LoVo (cell line): ENCODE results near the gene OR14A2.
"Not testable (repeated sequence)": the region's sequence is repeated elsewhere in the genome, so short reads cannot be mapped to it uniquely, and the experiment has no call there.

Experiments used
- DNase-seq: peaks from one replicate; pipeline ENCODE4 v3.0.0-alpha.2; 2016; ENCODE audit warnings: low spot score

The OR14A2 gene

DNA sequence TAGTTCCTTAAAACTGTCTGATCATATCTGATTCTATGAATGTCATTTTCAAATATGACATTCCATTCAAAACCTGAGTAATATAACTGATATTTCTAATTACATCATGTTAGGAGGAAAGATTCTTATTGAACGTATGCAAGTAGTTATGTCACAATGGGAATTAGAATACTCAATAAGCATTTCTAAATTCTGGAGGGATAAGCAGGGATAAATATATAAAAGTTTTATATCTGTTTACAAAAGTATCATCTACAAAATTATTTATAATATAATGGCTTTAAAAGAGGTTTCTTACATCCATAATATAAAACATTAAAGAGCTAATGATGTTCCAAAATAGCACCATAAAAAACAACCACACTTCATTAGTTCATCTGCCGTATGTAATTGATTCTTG is at the start of gene OR14A2:
TSS of gene OR14A2 (minus strand) at position 101 of the 400 bp plus-strand sequence.
- DNase-seq, result no peak

DNA sequence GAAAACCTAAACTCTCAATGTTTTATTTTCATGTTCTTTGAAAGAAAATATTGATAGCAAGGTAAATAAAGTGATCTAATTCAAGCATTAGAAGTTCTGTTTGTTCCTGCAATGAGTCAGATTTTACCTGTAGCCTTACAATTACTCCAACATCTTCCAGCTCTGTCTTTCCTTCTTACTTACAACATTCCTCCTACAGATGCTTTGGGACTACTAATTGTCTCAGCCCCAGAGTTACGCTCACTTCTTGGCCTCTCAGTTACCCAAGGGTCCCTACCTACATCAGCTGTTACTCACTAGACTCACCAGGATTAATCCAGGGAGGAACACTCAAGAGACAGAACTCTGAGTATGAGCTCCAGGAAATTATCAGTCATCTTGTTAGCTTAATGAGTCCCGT is 49.6 kb upstream of the OR14A2 start:
- DNase-seq, result no peak

DNA sequence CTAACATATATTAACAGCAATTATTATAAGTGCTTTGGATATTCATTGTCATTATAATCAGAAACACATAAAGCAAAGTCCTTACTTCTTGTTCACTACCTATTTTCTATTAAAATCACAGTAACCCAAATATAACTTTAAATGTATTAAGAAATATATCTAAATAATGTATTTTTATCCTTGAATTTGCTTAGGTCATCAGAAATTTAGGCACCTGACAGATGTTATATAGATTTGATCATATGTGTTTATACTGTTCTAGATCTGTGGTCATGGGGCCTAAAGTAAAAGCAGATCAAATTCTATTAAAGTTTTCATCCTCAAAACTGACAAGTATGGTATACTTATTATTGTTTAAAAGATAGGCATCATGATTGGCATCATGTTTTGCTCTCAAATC is 21.7 kb upstream of the OR14A2 start:
- no peak for DNase-seq

DNA sequence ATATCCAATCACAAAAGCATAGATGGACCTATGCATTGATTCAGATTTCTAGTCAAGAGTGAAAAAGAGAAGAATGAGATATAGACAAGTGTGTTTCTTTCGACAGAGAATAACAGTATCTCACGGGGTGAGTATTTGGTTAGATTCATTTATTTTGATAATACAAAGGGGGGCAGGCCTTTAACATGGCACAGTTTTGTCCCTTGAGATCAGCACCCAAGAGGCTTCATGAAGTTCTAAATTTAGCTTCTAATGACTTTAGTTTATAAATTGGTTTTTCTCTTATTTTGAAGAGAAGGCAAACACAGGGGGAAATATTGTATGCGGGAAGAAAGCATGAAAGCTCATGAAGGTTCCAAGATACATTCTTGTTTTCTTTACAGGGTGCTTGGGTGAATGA is 12.5 kb upstream of the OR14A2 start, which contains the start of gene OR1C1:
TSS of gene OR1C1 (minus strand) at position 101 of the 400 bp plus-strand sequence. CDS start 2,150 bp downstream, outside the sequence.
- DNase-seq, result no peak

DNA sequence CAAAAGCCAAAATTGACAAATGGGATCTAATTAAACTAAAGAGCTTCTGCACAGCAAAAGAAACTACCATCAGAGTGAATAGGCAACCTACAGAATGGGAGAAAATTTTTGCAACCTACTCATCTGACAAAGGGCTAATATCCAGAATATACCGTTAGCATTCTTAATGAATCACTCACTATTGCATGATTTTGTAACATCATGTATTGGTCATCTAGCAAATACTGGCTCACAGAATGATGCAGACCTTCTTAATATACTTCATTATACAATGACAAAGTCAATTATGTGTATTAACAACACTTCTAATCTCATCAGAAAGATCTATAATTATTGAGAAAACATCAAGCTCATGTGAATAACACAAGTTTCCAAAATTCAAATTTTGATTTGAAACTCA is 6.4 kb upstream of the OR14A2 start:
- not testable (repeated sequence) for DNase-seq

DNA sequence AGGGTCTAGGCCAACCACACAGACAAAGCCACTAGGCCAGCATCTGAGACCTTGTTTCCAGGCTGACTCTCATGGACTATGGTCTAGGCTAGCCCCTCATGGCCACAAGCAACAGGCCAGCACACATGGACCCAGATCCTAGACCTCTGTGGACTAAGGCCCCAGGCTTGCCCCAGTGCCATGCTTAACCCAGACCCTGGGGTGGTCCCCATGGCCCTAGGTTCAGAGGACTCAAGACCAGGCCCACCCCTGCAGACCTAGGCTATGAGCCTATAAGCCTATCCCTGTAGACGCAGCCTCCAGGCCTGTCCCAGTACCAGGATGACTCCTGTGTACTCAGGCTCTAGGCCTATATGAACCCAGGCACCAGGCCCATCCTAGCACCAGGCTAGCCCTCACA is 1.9 kb upstream of the OR14A2 start:
- no peak for DNase-seq

DNA sequence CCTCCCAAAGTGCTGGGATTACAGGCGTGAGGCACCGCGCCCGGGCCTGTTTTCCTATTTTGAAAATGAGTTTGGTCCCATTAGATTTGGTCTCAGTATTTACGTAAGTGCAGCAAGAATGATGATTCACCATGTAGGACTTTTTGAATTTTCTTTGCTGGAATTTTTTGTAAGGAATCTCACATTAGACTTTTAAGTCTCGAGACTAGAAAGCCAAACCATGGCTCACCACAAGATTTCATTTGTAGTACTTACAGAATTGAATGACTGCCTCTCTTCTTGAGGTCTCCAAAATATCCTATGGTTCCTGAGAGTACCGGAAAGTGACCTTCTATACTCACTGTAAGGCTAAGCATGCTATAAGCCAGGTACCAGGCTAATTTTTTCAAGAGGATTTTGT is 325 bp downstream of the OR14A2 start:
- DNase-seq, result no peak

DNA sequence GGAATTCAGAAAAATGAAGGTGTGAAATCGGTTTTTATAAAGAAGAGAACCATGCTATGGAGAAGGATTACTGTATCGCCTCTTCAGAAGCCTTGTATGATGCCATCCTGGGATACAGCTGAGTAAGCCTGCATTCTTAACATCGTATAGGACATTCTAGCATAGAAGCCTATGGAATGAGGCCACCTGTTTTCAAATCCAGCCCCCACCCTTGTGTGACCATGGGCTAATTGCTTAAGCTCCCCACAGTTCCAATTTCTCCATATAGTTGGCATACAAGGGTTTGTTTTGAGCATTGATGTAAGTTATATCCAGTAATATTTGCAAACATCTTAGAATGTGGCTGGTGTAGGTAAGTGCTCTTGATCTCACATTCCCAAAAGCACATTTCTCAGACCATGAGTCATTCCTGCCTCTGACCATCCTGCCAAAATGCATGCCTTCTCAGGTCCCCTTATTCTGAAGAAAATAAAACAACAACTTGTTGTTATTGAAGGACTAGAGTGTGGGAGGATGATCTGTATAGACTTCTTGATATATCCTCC is 1.5 kb downstream of the OR14A2 start:
- DNase-seq, result no peak

DNA sequence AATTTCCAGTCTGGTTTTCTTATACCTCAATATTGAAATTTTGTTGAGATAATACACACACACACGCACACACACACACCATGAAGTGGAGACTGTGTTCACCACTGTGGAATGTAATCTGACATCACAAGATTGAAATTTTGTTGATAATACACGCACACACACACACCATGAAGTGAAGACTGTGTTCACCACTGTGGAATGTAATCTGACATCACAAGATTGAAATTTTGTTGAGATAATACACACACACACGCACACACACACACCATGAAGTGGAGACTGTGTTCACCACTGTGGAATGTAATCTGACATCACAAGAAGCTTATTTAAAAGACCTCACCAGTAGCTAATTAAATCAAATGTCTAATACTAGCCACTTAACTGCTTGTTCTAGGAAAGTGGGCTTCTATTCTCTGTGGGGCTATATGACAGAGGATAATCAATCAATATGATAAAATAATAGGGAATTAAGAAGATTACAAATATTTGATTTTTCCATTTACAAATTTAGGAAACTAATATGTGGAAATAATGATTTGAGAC is 5.7 kb downstream of the OR14A2 start:
- not testable (repeated sequence) for DNase-seq

DNA sequence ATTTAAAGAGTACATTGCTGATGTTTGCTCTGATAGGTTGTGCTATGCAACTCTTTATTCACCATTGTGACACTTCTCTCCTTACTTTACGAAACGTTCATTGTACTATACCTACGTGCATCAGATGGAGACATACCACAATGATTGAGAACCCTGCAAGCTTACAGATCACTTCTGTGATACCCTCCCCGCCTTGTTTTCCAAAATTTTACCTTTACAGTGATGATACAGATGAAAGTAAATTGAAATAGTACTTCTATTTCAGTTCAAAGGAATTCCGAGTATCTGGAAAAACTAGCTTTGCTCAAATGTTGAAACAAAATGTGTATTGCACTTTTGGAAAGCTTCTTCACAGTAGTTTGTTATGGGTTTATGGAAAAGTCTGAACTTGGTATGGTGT is 6.2 kb downstream of the OR14A2 start:
- DNase-seq, result no peak

DNA sequence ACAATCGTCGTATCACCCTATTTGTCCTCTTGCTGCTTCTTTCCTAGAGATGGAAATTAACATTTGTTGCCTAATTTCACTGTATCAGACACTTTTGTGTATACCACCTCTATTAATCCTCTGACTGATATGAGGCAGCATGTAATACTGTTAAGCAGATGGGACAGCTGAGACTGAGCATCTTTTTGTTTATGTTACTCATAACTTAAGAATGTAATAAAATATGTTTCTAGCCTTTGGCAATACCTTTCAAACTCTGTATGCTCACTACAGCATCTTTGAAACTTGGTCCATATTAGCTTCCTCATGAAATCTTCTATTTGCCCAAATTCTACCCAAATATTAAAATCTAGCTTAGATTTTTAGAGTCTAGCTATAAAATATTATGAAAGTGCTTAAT is 7.2 kb downstream of the OR14A2 start:
- DNase-seq, result no peak

DNA sequence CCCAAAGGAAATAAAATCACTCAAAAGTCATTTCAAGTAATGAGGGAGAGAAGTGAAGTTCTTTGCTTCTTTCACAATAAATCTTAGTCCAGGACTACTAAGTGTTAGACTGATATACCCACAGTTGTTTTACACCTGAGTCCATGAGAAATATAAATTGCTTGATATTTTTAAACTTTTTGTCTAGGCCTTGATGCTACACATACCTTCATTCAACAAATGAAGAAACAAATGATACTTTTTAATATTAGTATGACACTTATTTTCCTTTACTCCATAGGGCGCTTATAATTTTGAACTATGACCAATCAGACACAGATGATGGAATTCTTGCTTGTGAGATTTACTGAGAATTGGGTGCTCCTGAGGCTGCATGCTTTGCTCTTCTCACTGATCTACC is 9.6 kb downstream of the OR14A2 start, which contains the start of gene OR14K1:
TSS of gene OR14K1 (plus strand) at position 301 of the 400 bp plus-strand sequence. CDS start at position 301, 0 bp downstream.
- DNase-seq, result no peak

DNA sequence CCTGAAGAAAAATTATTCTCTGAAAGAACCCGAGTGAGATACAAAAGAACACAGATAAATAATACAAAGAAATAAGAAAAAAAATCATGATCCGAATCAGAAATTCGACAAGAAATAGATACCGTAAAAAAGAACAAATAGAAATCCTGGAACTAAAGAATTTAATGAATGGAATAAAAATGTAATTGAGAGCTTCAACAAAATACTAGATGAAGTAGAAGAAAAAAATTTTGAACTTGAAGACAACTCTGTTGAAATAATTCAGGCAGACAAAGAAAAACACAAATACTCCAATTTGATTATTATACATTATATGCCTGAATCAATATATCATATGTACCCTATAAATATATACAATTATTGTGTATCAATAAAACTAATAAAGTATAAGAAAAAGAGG is 26.7 kb downstream of the OR14A2 start:
- no peak for DNase-seq

DNA sequence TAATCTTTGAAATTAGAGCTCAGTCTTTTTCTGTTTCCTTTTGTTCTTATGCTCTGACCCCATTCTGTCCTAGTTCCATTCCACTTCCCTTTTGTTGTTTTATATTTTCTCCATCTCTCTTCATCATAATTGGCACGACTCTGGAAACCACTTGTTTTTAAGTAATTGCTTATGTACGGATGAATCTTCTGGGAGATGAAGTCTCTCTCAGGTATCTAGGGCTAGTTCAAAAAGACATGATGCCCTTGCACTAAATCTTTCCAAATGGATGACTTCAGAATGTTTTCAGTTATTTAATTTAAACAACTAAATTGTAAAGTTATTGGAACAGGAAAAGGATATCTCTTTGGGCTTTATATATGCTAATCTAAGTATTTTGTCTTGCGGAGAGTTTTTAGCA is 31.4 kb downstream of the OR14A2 start, which contains the start of gene OR6F1:
TSS of gene OR6F1 (minus strand) at position 101 of the 400 bp plus-strand sequence. CDS start 3,891 bp downstream, outside the sequence.
- DNase-seq, result no peak

DNA sequence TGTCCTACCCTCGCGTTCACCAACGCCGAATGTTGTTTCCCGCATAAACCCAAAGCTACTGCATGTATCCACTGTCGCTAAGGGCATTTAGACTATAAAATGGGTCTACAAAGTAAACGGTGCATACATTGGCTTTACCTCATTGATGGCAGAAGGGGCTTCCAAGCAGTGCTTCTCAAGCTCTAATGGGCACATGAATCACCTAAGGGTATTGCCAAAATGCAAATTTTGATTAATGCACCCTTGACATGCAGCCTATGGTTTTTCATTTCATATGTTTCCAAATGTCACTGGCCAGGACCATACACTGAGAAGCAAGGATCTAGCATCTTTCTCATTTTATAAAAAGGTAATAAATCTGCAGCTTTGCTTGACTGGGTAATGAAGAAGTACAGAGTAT is 34.2 kb downstream of the OR14A2 start:
- no peak for DNase-seq

DNA sequence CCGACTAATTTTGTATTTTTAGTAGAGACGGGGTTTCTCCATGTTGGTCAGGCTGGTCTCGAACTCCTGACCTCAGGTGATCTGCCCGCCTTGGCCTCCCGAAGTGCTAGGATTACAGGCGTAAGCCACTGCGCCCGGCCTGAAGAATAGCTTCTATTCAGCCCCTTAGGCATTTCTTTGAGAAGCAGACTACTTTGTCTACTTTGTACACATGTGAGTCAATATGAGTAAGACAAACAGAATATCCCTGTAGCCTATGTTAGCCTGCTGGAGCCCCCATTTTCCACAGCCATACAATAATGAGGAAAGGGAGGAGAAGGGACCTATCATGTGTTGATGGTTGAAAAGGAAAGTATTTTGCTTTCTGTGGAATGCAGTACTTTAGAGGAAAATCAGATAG is 37.3 kb downstream of the OR14A2 start:
- not testable (repeated sequence) for DNase-seq

DNA sequence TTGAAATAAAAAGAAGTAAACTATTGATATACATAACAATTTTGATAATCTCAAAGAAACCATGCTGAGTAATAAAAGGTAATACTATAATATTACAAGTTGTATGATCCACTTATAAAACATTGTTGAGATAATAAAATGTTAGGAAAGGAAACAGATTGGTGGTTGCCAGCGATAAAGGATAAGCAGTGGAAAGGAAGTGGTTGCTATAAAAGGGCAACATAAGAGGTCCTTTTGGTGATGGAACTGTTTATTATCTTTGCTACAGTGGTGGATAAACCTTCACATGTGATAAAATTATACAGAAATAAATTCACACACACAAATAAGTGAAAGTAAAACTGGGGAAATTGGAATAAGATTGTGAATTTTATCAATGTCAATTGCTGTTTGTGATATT is 46.6 kb downstream of the OR14A2 start:
- DNase-seq, result no peak

DNA sequence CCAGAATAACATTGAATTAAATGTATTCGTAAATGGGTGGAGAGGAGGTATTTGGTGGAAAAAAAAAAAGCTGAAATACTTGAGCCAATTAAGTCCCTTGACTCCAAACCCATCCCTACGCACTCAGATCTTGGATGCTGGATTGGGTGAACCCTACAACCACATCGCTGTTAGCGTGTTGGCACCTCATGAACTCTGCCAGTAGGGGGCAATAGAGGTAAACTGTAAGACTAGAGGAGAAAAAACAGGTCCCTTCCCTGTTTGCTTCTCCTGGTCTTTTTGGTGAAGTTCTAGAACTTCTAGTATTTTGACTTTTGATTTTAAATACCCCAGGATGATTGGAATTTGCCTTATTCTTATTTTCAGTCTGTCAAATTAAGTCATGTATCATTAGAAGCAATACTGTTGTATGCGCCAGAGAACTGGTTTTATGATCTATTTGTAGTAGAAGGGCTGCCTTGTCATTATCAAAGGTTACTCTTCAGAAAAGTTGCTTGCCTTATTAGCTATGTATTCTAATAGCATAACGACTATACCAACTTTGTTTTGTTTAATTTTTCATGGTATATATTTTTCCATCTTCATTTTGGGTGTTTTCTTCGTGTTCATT is 66.5 kb downstream of the OR14A2 start:
- DNase-seq, result peak; percentile 69

DNA sequence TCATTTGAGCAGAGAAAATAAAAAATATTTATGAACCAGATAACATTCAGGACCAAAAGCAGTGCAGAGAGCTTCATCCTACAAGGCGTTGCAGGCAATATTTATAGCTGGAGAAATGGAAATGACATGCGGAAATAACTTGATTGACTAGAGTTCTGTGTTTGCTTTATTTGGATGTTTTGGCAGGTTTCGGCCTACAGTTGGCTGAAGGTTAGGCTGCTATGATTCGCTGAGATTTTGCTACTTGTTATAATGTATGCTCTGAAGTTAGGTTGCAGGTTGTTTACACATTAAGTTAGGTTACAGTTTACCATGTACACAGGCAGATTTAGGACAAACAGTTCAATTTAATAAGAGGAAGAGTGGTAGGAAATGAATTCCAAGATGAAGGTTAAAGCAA is 67.8 kb downstream of the OR14A2 start:
- DNase-seq, result no peak

DNA sequence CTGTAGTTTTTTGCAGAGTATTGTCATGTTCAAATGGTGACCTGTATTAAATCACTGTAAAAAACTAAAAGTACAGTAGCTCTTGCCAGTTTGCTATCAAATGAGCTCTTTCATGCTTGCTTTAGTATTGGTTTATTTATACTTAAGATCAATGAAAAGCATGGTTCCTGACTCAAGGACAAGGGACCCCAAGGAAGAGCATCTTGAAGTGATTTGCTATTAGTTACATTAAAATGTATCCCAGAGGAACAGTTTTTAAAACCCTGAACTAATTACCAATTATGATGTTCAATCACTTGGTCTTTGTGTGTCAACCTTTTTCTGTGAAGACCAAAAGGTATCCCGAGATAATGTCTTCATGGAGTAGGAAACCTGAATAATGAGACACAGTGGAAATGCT is 68.3 kb downstream of the OR14A2 start, which contains the start of gene OR13G1:
TSS of gene OR13G1 (minus strand) at position 101 of the 400 bp plus-strand sequence. CDS start 6,698 bp downstream, outside the sequence.
- DNase-seq, result no peak
